NCI-H128 (cell line): Measurements from ENCODE around the gene NGB.
"Not testable (repeated sequence)": the region's sequence is repeated elsewhere in the genome, so short reads cannot be mapped to it uniquely, and the experiment has no call there.

ENCODE experiments used
- DNase-seq: peaks from one replicate; lab custom pipeline; 2025; ENCODE audit not compliant: unreplicated experiment; lab: John Stamatoyannopoulos, UW

NGB gene, protein sequence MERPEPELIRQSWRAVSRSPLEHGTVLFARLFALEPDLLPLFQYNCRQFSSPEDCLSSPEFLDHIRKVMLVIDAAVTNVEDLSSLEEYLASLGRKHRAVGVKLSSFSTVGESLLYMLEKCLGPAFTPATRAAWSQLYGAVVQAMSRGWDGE

DNA sequence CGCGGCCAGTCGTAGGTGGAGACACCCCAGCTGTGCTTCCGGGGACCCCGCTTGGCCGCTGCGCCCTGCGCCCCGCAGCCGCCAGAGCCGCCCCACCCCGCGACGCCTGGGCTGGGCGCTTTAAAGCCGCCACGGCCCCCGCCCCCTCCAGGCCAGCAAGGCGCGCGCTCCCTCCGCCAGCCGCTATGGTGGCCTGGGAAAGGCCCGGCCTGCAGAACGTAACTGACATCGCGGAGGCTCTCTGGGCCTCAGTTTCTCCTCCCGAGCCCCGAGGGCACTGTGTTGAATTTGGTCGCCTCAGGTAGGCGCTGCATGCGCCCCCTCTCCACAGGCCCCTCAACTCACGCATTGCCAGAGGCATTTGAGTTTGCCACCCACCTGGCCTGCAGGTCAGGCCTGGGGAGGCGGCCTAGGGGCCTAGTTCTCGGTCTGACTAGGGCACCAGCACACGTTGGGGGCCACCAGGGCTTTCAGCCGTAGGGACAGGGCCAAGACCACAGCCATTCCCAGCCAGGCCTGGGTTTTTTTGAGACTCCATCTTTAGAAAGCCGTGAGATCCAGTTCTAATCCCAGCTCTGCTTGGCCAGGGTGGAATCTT lies at the start of gene NGB:
TSS of gene NGB (minus strand) at position 94 of the 598 bp plus-strand sequence. CDS start 269 bp downstream, outside the sequence.
- no peak for DNase-seq

DNA sequence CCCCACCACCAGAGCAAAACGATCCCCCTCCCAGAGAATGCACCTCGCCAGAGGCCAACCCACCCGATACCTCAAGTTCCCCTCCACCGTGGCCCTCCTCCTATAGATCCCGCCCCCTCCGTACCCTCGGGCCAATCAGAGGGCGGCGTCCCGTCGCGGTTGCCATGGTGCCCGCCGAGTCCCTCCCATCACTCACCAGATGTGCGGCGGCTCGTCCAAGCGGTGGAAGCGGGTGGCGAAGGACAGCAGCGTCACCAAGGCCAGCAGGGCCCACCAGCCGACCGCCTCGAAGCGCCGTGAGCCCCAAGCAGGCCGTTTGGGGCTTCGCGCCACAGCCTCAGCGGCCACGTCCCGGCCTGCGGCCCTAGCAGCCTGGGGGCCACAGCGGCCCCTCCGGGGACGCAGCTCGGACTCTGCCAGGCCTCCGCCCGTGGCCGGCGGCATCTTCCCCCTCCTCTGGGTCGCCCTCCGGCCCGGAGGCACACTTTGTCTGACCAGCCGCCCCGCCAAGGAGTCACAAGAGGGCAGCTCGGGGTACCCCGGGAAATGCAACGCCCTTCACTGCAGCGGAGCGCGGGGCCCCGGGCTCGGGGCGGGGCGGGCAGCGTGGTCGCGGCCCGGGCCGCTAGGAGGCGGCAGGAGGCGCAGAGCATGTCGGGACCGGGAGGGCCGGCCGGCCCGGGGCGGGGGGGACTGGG lies 49.4 kb upstream of the NGB start, which contains the start of gene POMT2:
TSS of gene POMT2 (minus strand) at position 646 of the 698 bp plus-strand sequence. CDS start at position 444, 202 bp downstream.
- peak; percentile 80 for DNase-seq

DNA sequence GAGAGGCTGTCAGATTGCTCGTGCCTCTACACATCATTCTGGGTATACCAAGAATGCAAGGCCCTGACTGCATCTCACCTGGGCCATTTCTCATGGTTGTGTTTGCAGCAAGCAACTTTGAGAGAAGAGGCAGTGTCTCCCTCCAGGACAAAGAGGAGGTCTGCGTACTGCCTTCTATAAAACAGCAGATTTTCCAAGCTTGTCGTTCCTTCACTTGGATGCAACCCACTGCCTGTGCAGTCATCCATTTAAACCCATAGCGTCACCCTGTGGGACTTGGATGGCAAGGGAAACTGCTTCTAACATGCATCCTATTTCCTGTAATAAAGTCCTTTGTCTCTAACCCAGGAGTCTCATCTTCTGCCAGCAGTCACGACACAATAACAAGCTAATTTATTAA lies 48.4 kb upstream of the NGB start:
- no peak for DNase-seq

DNA sequence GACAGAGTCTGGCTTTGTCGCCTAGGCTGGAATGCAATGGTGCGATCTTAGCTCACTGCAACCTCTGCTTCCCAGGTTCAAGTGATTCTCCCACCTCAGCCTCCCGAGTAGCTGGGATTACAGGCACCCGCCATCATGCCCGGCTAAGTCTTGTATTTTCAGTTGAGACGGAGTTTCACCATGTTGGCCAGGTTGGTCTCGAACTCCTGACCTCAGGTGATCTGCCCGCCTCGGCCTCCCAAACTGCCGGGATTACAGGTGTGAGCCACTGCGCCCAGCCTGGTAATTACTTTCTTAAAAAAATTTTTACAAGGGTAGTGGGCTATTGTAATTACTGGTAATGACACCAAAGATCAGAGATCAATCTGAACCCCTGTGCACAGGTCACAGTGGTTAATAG lies 47.8 kb upstream of the NGB start:
- DNase-seq, result not testable (repeated sequence)

DNA sequence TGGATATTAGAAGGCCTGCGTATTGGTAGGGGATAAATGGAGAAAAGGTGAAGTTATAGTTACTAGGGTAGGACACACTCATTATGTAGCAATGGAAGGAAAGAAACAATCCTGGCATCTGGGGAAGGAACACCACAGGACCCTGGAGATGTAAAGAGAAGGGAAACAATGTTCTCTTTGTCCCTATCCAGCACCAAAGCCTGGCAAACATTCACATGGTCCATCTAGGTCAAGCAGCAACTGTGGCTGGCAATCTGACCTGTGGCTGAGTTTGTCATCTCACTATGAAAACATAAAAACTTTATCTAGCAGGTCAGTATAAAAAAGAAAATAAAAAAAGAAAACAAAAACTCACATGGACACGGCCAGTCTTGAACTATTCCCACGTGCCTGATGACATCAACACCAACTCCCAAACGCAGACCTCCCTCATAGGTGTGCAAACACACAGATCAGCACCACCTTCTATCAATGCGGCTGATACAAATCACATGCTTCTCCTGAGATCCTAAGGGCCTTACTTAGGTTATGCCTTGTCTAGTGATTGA lies 47.1 kb upstream of the NGB start:
- no peak for DNase-seq

DNA sequence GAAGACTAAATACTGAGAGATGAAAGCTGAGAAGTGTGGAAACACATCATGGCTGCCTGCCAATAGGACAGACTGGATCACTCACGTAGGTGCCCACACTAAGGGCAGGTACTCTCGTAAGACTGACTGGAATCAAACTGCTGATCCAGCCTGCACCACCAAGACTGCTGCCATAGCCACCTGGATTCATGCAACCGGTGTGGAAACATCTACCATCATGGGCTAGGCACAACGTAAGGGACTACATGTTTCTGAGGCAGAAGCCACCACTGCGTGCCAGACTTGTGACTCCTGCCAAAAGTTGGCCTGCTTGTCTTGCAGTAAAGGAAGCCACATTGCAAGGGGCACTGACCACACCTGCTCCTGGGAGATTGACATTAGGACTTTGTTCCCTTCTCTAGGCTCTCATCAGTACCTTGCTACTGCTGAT lies 45.9 kb upstream of the NGB start:
- no peak for DNase-seq

DNA sequence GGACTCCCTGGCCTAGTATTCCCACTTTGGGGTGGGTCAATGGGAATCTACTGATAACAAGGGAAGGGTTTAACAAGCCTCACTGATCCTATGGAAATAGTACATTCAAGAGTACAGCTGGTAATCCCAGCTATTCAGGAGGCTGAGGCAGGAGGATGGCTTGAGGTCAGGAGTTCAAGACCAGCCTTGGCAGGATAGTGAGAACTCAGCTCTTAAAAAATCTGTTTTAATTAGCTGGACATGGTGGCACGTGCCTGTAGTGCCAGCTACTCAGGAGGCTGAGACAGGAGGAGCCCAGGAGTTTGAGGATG lies 45.1 kb upstream of the NGB start:
- no peak for DNase-seq

DNA sequence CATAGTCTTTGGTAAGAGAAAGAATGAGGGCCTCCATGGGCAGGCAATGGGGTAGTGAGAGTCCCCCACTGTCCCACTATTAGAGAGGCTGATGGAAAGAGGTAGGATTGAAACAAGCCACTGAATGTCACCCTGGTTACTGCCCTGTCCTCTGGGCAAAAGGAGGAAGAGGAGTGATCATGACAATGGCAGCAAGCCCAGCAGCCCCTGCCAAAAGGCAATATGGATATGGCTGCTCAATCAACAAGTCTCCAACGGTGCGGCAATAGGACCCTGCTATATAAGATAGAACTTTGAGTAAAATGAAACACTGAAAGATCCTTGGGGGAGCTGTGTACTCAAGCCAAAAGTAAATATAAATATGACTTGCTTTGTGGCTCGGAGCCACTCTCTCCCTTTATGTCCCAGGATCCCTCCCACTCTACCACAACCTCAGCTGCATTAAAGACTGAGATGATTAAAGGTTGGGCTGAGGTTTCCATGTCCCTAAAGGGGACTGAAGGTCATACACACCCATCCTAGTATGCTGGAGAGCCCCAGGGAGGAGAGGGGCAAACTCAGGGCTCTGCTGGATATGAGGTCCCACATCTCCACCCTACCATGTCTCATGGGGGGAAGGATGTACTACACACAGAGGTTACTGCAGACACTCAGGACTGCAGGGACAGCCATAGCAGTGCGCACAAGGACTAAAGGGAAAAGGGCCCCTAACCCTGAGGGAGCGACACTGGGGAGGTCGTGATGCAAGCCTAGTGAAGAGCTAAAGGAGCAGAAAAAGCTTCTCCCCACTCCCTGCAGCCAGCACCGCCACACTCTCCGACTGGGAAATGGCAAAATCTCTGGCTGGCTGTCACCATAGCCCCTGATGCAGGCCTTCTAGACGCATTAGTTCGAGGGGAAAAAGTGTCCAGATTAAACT lies 43.8 kb upstream of the NGB start:
- no peak for DNase-seq

DNA sequence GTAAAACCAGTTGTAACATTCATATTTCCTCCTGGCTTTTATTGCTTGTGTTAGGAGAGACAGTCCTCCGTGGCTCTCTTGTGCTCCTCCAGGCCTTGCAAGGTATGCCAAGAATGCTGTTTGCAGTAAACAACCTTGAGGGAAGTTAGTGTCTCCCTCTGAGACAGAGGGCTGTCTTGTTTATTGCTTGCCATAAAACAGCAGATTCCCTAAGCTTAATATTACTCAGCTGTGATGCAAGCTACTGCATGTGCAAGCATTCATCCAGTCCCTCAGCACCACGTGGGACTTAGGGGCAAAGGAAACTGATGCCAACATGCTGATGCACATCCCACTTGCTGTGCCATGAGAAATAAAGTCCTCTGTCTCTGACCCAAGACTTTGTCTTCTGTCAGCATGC lies 43.0 kb upstream of the NGB start:
- DNase-seq, result no peak

DNA sequence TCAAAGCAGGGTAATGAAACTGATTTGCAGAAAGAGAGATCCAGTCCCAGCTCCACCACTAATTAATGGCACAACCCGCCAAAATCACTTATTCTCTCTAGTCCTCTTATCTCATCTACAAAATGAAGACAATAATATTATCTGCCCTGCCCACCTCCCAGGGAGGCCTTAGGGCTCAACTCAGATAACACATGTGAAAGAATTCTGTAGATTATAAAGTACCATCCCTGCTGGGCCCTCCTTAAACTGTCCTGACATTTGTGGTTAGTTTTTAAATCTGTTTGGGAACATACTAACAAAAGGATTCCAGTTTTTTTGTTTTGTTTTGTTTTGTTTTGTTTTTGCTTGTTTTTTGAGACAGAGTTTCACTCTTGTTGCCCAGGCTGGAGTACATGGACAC lies 42.4 kb upstream of the NGB start:
- no peak for DNase-seq

DNA sequence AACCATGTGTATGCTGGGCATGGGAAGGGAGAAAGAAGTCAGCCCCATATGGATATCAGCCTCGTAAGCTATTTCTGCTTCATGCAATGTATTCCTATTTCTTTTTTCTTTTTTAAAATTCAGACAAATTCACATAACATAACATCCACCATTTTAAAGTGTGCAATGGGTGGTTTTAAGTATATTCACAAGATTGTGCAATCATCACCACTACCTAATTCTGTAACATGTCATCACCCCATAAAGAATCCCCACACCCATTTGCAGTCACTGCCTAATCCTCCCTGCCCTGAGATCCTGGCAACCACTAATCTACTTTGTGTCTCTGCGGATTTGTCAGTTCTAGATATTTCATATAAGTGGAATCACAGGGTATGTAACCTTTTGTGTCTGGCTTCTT lies 40.2 kb upstream of the NGB start:
- no peak for DNase-seq

DNA sequence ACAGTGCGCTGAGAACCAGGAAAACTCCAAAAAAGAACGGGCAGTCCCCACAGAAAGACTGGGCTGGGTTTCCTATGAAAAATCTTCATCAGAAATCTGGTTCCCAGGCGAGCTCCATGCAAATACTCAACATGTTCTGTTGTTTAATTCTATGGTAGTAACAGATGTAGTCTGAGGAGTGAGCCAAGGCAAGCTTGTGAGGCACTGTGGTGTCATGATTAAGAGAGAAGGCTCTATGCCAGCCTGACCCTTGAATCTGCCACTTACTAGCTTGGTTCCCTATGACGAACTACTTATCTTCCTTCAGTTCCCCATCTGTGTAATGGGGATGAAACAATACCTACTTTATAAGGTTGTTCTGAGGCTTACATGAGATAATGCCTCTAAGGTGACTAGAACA lies 39.0 kb upstream of the NGB start:
- no peak for DNase-seq

DNA sequence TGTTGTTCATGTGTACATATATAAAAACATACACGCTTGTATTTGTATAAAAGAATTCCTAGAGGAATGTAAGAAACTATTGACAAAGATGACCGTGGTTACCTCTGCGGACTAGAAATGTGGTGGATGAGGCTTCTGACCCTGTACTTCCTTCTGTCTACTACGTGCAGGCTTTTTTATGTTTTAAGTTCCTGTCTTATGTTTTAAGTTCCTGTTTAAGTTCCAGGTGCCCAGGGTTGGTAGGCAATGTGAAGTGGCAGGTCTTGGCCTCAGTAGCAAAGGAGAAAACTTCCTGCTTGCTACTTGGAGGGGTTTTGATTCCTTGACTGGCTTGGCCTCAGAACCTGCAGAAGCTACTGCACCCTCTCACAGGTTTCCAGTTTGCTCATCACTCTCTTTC lies 38.1 kb upstream of the NGB start:
- no peak for DNase-seq

DNA sequence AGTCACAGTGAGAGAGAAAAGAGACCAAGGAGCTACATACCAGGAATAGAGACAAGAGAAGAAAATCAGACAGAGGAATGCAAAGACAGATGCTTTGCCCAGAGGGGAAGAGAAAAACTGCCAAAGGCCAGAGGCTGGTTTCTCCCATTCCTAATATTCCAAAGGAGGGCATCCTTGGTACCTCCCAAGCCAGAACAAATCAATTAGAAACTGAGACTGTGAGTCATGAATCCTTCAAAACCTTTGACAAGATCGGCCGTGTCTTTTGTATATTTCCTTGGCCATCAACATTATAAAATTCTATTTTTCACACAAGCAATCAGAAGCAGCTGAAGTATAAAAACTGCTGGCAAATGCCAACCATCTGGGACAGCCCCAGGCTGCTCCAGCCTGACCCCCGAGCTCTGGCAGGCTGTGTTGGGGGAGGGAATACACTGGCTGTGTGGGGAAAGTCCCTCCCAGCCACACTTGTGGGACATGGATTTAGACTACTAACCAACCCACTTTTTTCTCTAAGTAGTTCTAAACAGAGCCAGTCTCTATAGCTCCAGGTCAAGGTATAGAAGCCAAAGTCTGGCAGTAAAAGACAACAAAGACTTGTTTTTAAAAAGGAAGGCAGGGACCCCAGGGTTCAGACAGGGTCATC lies 36.0 kb upstream of the NGB start:
- DNase-seq, result no peak

DNA sequence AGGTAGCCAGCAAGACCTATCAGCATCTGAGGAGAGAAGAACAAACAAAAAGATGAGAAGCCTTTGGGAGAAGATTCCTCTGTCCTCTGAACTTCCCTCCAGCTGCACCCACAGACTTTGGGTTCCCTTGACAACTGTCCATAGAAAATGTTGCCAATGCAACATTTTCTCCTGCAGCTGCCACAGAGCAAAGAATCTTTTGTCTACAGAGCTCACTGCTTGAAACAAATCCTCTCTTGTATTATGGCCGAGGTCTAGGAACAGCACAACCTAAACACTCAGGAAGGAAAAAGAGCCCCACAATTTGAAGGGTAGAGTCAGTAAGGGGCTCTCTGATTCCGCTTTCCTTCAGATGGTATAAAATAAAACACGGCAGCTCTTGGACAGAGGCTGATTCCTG lies 35.4 kb upstream of the NGB start:
- DNase-seq, result no peak

DNA sequence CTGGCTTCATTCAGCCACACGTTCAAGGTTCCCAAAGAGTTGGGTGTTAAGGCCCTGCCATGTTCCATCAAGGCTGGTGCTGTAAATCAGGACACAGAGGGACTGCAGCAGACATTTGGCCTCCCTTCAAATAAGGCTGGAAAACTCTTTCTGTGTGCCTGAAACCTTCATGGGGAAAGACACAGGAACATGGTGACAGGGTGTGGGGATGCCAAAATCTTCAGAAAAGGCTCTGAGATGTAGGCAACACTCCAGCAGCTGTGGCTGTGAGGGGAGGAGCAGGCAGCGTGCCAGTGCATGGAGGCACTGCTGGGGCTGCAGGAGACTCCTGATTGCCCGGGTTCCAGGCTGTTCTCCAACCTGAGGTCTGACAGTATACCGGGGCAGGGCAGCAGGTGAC lies 34.7 kb upstream of the NGB start:
- no peak for DNase-seq

DNA sequence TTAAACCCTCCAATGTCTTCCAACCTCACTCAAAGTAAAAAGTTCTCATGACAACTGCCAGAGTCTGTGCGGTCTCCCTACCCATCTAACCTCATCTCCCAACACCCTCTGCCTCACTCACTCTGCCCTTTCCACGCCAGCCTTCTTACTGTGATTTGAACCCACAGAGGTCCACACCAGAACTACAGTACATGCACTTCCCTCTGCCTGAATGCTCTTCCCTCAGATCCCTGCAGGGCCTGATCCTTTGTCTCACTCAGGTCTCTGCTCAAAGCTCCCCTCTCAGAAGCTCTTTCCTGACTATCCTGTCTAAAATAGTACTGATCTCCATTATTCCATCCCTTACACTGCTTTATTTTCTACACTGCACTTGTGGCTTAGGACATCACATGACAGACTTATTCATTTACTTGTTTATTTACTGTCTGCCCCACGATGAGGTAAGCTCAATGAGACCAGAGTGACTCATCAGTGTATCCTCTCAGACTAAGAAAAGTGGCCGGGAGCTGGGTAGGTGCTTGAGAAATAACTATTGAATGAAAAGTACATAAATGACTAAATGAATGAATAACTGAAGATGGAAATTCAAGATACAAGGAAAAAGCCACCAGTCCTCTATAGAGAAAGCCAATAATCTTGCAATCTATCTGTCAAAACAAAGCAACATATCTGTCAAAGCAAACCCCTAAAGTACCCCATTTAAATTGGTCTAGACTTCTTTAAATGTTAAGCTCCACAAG lies 32.6 kb upstream of the NGB start:
- no peak for DNase-seq

DNA sequence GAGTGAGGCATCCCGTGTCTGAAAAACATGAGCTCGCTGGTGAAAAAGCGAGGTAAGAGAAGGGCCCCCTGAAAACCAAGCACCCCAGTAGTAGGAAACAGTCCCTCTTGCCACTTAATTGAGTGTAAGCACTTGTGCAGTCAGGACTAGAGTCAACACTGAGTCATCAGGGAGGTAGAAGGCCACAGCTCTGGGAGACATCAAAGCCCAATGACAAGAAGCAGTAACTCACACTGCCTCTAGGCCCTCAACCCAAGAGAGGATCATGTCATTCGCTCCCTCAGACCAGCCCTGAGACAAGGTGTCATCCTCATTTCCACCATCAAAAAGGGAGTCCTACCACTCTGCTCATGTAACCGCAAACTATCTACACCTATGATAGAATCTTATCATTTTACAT lies 31.9 kb upstream of the NGB start:
- DNase-seq, result no peak

DNA sequence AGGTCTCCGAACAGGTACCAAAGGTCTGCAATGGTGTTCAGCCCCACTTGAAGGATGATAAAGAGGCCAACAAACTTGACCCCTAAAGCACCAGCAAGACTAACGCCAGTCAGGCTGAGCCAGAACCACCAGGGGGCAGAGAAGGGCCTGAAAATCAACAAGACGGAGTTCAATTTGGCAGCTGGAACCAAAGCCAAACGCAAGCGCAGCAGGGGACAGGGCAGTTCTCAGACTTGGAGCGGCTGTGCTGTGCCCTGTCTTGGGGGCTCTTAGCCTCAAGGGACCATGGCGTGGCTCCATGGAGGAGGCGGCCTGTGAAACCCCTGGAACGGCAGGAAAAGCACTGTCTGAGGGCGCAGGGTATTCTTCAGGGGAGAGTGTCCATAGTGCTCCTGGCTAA lies 30.1 kb upstream of the NGB start:
- DNase-seq, result no peak

DNA sequence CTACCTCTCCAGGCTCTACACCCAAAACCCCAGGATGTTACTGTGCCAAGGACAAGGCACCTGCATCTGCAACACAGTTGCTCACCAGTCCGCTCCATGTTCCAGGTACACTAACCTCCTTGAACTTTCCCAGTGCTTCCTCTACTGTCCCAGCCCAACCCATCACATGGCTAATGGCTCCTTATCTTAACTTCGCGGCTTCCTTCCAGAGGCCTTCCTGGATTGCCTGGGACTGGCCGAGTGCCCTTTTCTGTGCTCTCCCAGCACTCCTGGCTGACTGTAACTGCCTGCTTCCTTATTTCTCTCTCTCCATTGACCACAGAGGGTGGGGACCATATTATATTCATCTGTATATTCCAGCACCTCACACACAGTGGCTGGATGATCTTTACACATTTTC lies 28.8 kb upstream of the NGB start:
- DNase-seq, result no peak
